Right lobe of liver (tissue), 6 donors: ENCODE results near the gene EFNA5. TPM values are rescaled to one million over a fixed set of nuclear protein-coding genes. Genes with fewer than 3 reads are reported as not detected.

Source experiments
- ATAC-seq, 4 donors: fragments of 200-7000 bp; cut with Tn5 transposase; one replicate each; pipeline ENCODE4 v1.9.1; 2020; ENCODE audit warnings: mild to moderate bottlenecking in 4 of 4, moderate library complexity in 4 of 4
- DNase-seq, 3 donors: peaks; one replicate each; pipeline ENCODE4 v3.0.0-alpha.2; 2020
- H3K27ac ChIP-seq, 3 donors: fragments of 200-600 bp; one replicate each; pipeline ENCODE4 v1.8.0; 2022
- H3K27me3 ChIP-seq, 2 donors: fragments of 200-600 bp; one replicate each; pipeline ENCODE4 v1.8.0; 2022
- H3K36me3 ChIP-seq, 4 donors: fragments of 200-600 bp; sonication (generic) in 1 of 4; one replicate each; pipeline versions ENCODE4 v1.5.1 to v1.8.0; 2017 to 2022; ENCODE audit warnings: control low read depth in 1 of 4
- H3K4me1 ChIP-seq, 4 donors: fragments of 200-600 bp; sonication (generic) in 1 of 4; one replicate each; pipeline versions ENCODE4 v1.5.1 to v1.8.0; 2017 to 2022; ENCODE audit warnings: control low read depth in 1 of 4
- H3K4me3 ChIP-seq, 3 donors: fragments of 200-600 bp; one replicate each; pipeline ENCODE4 v1.8.0; 2022
- H3K9me3 ChIP-seq, 4 donors: fragments of 200-600 bp; sonication (generic) in 1 of 4; one replicate each; pipeline versions ENCODE4 v1.5.1 to v1.8.0; 2017 to 2022; ENCODE audit warnings: control low read depth in 1 of 4
- POLR2A ChIP-seq: fragments of 450-650 bp; IDR thresholded peaks from one replicate; pipeline ENCODE4 v1.6.1; 2017; ENCODE audit warnings: antibody characterized with exemption, mild to moderate bottlenecking
- WGBS: methylation state at CpG from one replicate; pipeline ENCODE4 v1.1.6; 2018; ENCODE audit warnings: low coverage, low lambda C conversion rate; ENCODE audit not compliant: insufficient coverage; ENCODE audit errors: missing lambda C conversion rate; 5-methylcytosine and 5-hydroxymethylcytosine counted together
- intact Hi-C, 2 donors: fragments of 100-400 bp; cut with DNase I; formaldehyde crosslinking; loops; one replicate each; pipeline versions ENCODE4 v1.11.2 to v1.14.1; 2022
- total RNA-seq, 6 experiments: library from RNA; depleted of rRNA in 2 of 6; stranded (reverse); fragments of >200 nt in 2 of 6; fragmentation: NEBNext Ultra II Directional in 3 of 6; extraction: Animal tissue kit (Norgen Biotek cat#: 25700) in 3 of 6; gene quantifications; one replicate each; pipeline versions ENCODE4 v1.1.0 to v1.2.4, GENCODE V29; 2016 to 2023
- TF ChIP-seq, protein P1 (sequence below), 4 donors: fragments of 200-600 bp in 3 of 4; fragments of 450-650 bp in 1 of 4; IDR thresholded peaks; one replicate each; pipeline versions ENCODE4 v1.5.1 to v1.8.0; 2016 to 2022; ENCODE audit warnings: antibody characterized with exemption in 4 of 4, mild to moderate bottlenecking in 2 of 4
- donor health status: DM: no; HTN: yes; CAD: no.
- donor health status: DM: no; HTN: no; CAD: no.
- donor health status: DM: no; HTN: no; CAD: no.
- donor health status: DM: no; HTN: yes; CAD: no.
- donor health status: DM: no; HTN: yes; CAD: no.

EFNA5 gene
- total RNA-seq, 6 experiments from 2014 or later = 0.18 to 11.7 (median 1.4) TPM

- Histone ChIP-seq H3K9me3 (no peaks in the 10 kb centered on the region), H3K4me3 (no peak overlapping the region), H3K27me3 (no peaks in the 10 kb centered on the region), H3K27ac (no peak overlapping the region), H3K36me3 (no peaks in the 10 kb centered on the region), H3K4me1 (no peaks in the 10 kb centered on the region)
- TF ChIP-seq POLR2A = no peak
- DNase-seq (no peak), ATAC-seq (no peak)
- intact Hi-C loops = no loop called here
- WGBS = 84% methylated on average over 9 of the region's 10 CpGs
Observed at GRCh38 chr5:107604146-107604910, 66.4 kb downstream of the EFNA5 start.

- intact Hi-C loops = no loop called here
- H3K27ac ChIP-seq = no peak overlapping the region
- TF ChIP-seq, protein P1, sequence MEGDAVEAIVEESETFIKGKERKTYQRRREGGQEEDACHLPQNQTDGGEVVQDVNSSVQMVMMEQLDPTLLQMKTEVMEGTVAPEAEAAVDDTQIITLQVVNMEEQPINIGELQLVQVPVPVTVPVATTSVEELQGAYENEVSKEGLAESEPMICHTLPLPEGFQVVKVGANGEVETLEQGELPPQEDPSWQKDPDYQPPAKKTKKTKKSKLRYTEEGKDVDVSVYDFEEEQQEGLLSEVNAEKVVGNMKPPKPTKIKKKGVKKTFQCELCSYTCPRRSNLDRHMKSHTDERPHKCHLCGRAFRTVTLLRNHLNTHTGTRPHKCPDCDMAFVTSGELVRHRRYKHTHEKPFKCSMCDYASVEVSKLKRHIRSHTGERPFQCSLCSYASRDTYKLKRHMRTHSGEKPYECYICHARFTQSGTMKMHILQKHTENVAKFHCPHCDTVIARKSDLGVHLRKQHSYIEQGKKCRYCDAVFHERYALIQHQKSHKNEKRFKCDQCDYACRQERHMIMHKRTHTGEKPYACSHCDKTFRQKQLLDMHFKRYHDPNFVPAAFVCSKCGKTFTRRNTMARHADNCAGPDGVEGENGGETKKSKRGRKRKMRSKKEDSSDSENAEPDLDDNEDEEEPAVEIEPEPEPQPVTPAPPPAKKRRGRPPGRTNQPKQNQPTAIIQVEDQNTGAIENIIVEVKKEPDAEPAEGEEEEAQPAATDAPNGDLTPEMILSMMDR (IDR thresholded peaks at IDR 0.05) = no peak
- no peak for TF ChIP-seq POLR2A
- no peaks in the 10 kb centered on the region for H3K9me3 ChIP-seq
- DNase-seq (no peak), ATAC-seq (no peak)
- H3K27me3 ChIP-seq = no peaks in the 10 kb centered on the region
- WGBS = 75% methylated on average over 6 of the region's 6 CpGs
- no peaks in the 10 kb centered on the region for H3K4me1 ChIP-seq
- H3K36me3 ChIP-seq = no peaks in the 10 kb centered on the region
- no peak overlapping the region for H3K4me3 ChIP-seq
Observed at GRCh38 chr5:107603349-107603748, 67.4 kb downstream of the EFNA5 start.

- Histone ChIP-seq H3K4me3 (no peak overlapping the region), H3K36me3 (no peaks in the 10 kb centered on the region), H3K27me3 (no peaks in the 10 kb centered on the region), H3K4me1 (no peaks in the 10 kb centered on the region), H3K27ac (no peak overlapping the region), H3K9me3 (no peaks in the 10 kb centered on the region)
- intact Hi-C loops = no loop called here
- 79% methylated on average over 5 of the region's 5 CpGs for WGBS
- ATAC-seq (no peak), DNase-seq (no peak)
- TF ChIP-seq, protein P1 (IDR thresholded peaks at IDR 0.05) = no peak
- TF ChIP-seq POLR2A = no peak
Observed at GRCh38 chr5:107602896-107603295, 67.8 kb downstream of the EFNA5 start.

DNA sequence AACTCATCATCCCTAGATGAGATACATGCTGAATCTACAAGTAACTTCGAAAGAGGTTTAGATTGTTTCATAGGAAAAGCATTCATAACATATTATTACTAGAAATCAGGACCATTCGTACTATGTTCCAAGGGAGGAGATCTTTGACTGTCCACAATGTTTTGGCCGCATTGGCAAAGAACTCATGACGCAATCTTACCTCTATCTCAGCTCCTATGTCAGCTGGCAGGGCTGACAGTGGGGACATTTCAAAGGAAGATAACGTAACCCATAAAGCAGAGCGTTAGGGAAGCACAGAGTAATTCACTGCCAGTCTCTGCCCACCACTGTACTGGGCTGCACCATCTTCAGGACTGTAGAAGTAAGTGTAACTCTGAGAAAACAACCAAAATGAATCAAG, 69.7 kb downstream of the EFNA5 start:
- Histone ChIP-seq H3K9me3 (no peaks in the 10 kb centered on the region), H3K27me3 (no peaks in the 10 kb centered on the region), H3K36me3 (no peaks in the 10 kb centered on the region), H3K4me3 (no peak overlapping the region), H3K4me1 (no peaks in the 10 kb centered on the region), H3K27ac (no peak overlapping the region)
- intact Hi-C loops = no loop called here
- no peak for TF ChIP-seq POLR2A
- TF ChIP-seq, protein P1 (IDR thresholded peaks at IDR 0.05) = no peak
- DNase-seq (peak in 1 of 3 donors; percentile 45), ATAC-seq (peak; percentile 71 to 91 (median 80))
- WGBS = 47% methylated on average over 6 of the region's 6 CpGs

GRCh38 chr5:107598958-107599357, 71.8 kb downstream of the EFNA5 start:
- no peaks in the 10 kb centered on the region for H3K9me3 ChIP-seq
- H3K4me1 ChIP-seq = no peaks in the 10 kb centered on the region
- no peak overlapping the region for H3K27ac ChIP-seq
- WGBS = 13% methylated on average over 4 of the region's 4 CpGs
- DNase-seq (no peak), ATAC-seq (no peak)
- no peaks in the 10 kb centered on the region for H3K27me3 ChIP-seq
- intact Hi-C loops = no loop called here
- no peak for TF ChIP-seq POLR2A
- TF ChIP-seq, protein P1 (IDR thresholded peaks at IDR 0.05) = no peak
- no peak overlapping the region for H3K4me3 ChIP-seq
- H3K36me3 ChIP-seq = no peaks in the 10 kb centered on the region
